ENCODE measurements around the gene CNKSR3.

Gene CNKSR3

DNA sequence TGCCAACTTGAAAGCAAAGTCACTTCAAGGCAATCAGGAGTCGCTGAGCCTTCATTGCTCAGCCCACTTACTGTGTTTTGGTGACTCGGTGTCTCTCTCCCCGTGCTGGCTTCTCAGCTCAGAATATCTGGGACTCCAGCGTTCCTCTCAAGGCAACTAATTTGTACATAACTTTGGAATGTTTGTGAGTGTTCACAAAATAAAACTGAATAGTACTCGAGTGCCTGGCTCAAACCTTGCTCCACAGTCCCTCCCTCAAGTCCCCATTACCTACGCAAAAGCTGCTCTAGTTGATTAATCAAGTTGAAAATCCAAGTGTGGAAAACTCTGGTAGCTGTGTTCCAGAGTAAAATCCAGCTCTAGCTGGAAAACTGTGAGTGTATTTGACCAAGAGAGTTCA, 162.5 kb downstream of the CNKSR3 start:
- TF ChIP-seq, protein P1, sequence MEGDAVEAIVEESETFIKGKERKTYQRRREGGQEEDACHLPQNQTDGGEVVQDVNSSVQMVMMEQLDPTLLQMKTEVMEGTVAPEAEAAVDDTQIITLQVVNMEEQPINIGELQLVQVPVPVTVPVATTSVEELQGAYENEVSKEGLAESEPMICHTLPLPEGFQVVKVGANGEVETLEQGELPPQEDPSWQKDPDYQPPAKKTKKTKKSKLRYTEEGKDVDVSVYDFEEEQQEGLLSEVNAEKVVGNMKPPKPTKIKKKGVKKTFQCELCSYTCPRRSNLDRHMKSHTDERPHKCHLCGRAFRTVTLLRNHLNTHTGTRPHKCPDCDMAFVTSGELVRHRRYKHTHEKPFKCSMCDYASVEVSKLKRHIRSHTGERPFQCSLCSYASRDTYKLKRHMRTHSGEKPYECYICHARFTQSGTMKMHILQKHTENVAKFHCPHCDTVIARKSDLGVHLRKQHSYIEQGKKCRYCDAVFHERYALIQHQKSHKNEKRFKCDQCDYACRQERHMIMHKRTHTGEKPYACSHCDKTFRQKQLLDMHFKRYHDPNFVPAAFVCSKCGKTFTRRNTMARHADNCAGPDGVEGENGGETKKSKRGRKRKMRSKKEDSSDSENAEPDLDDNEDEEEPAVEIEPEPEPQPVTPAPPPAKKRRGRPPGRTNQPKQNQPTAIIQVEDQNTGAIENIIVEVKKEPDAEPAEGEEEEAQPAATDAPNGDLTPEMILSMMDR (conservative IDR thresholded peaks at IDR 0.05; ENCODE audit: low read depth, low read length): no peak
- no peak overlapping the region for H3K4me3 ChIP-seq (ENCODE audit: low read depth, low read length)
- DNase-seq (ENCODE audit: low read depth): no peak

DNA sequence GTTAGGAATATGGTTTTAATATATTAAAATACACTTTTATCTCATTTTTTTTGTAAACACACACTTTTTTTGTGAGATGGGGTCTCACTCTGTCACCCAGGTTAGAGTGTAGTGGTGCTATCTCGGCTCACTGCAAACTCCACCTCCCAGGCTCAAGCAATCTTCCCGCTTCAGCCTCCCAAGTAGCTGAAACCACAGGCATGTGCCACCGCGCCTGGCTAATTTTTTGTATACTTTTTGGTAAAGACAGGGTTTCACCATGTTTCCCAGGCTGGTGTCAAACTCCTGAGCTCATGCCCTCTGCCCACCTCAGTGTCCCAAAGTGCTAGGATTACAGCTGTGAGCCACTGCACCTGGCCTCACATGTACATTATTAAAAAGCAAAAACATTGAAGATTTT, 164.7 kb downstream of the CNKSR3 start:
- TF ChIP-seq, protein P1 (conservative IDR thresholded peaks at IDR 0.05; ENCODE audit: low read depth, low read length): no peak
- DNase-seq (ENCODE audit: low read depth): no peak

DNA sequence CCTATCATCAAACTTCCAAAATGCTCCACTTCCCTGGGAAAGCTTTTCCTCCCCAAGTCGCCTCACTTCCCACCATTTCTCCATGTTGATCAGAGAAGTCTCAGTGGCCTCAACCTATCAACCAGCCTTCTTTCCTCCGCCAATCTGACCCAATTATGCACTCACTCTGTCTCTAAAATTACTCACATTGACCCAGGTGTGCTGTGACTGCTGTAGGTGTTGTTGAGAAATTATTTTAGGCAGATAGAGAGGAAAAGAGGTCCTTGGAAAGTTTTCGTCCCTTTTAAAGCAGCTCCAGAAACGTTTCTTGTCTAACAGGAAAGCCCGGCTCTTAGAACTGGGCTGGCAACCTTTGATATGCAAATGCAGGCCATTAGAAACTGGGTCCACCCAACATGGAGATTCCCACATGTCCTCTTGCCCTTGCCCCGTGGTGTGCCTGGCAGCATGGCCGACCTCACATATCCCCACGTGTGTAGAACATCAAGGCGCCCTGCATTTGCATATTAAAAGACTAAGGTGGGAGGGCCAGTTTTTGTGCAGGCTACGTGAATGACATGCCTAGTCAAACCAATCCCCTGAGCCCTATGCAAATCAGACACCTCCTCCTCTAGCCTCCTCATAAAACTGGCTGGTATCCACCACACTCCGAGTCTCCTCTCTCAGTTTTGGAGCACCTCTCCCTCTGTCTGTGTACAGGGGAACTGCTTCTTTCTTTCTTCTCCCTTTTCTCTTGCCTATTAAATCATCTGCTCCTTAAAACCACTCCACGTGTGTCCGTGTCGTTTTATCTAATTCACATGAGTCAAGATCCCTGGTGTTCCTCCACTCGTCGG, 166.8 kb downstream of the CNKSR3 start:
- H3K4me3 ChIP-seq (ENCODE audit: low read depth, low read length): no peak overlapping the region
- peak; percentile 69 for DNase-seq (ENCODE audit: low read depth)
- TF ChIP-seq, protein P1 (conservative IDR thresholded peaks at IDR 0.05; ENCODE audit: low read depth, low read length): peak; percentile 65

More for the DNA sequence above, 164.7 kb downstream of the CNKSR3 start:
- no peak overlapping the region for H3K4me3 ChIP-seq (ENCODE audit: low read depth, low read length)

DNA sequence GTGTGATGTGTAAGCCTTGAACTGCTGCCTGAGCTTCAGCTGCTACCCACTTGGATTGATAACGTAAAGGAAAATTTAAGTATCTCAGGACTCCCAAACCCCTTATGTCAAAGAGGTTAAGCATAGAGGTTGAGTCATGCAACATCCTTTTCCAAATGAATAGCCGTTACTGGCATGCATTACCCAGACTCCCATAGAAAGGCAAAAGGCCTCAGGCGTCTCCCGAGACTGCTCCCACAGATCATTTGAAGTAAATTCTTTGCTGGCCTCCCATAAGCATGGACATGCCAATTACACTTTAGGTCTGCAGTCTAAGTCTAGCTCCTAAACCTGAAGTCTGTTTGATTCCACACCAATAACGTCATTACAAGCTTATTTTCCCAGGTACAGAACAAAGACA, 168.6 kb downstream of the CNKSR3 start:
- TF ChIP-seq, protein P1 (conservative IDR thresholded peaks at IDR 0.05; ENCODE audit: low read depth, low read length): no peak

DNA sequence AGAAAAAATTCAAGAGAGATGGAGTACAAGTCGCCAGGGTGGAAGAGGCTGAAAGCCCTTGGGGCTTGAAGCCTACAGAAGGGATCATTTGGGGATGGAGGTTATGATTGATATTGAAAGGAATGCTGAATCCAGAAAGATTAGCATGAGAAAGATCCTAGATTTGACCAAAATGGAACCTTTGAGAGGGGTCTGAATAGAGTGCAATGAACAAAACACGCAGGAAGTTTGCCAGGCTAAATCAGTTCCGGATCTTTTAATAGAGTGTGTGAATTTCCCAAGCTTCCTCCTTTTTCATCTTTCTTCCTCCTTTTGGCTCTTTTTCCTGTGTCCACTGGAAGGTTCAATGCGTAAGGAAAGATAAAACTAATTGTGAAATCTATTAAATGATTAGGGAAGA, 169.1 kb downstream of the CNKSR3 start:
- TF ChIP-seq, protein P1 (conservative IDR thresholded peaks at IDR 0.05; ENCODE audit: low read depth, low read length): no peak
- DNase-seq (ENCODE audit: low read depth): no peak
- no peak overlapping the region for H3K4me3 ChIP-seq (ENCODE audit: low read depth, low read length)

More for the DNA sequence above, 168.6 kb downstream of the CNKSR3 start:
- no peak overlapping the region for H3K4me3 ChIP-seq (ENCODE audit: low read depth, low read length)
- no peak for DNase-seq (ENCODE audit: low read depth)
